Fibroblast of villous mesenchyme (primary cell): ENCODE measurements around the gene ETNK1. TPM values are rescaled to one million over a fixed set of nuclear protein-coding genes. Genes with fewer than 3 reads are reported as not detected.
"Not testable (repeated sequence)": the region's sequence is repeated elsewhere in the genome, so short reads cannot be mapped to it uniquely, and the experiment has no call there.

Experiments used
- DNase-seq: peaks from one replicate; pipeline ENCODE4 v3.0.0-alpha.2; 2010; ENCODE audit warnings: low read depth
- H3K4me3 ChIP-seq: 2 replicates; pipeline ENCODE4 v1.5.1; 2011; ENCODE audit warnings: low read depth, mild to moderate bottlenecking, low read length
- CTCF ChIP-seq: IDR thresholded peaks from 2 replicates; pipeline ENCODE4 v1.5.1; 2012; ENCODE audit warnings: low read depth, mild to moderate bottlenecking, low read length; ENCODE audit not compliant: insufficient read depth
- total RNA-seq: library from RNA; depleted of rRNA; stranded (reverse); fragments of >200 nt; gene quantifications from 2 replicates; pipeline ENCODE4 v1.2.3, GENCODE V29; 2012

ETNK1 gene
- total RNA-seq, 1 donor, result 70.8 TPM

DNA sequence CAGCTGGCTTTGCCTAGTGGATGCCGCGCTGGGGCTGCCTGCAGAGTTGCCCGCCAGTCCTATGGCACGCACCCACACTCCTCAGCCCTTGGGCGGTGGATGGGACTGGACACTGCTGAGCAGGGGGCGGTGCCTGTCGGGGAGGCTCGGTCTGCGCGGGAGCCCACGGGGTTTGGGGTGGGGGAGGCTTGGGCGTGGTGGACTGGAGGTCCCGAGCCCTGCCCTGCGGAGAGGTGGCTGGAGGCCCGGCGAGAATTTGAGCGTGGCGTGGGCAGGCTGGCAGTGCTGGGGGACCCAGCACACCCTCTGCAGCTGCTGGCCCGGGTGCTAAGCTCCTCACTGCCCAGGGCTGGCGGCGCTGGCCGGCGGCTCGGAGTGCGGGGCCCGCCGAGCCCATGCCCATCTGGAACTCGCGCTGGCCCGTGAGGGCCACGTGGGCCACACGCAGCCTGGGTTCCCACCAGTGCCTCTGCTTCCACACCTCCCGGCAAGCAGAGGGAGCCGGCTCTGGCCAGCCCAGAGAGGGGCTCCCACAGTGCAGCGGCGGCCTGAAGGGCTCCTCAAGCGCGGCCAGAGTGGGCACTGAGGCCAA, 68.1 kb downstream of the ETNK1 start:
- H3K4me3 ChIP-seq, result no peak overlapping the region
- TF ChIP-seq CTCF, result no peak
- DNase-seq, result no peak

DNA sequence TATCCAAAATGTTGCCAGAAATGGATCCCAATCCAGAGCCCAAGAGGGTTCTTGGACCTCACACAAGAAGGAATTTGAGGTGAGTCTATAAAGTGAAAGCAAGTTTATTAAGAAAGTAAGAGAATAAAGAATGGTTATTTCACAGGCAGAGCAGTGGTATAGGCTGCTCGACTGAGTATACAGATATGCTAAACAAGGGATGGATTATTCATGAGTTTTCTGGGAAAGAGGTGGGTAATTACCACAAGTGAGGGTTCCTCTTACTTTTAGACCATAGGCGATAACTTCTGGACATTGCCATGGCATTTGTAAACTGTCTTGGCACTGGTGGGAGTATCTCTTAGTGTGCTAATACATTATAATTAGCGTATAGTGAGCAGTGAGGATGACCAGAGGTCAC, 73.6 kb downstream of the ETNK1 start:
- no peak overlapping the region for H3K4me3 ChIP-seq
- DNase-seq, result no peak
- TF ChIP-seq CTCF, result no peak

DNA sequence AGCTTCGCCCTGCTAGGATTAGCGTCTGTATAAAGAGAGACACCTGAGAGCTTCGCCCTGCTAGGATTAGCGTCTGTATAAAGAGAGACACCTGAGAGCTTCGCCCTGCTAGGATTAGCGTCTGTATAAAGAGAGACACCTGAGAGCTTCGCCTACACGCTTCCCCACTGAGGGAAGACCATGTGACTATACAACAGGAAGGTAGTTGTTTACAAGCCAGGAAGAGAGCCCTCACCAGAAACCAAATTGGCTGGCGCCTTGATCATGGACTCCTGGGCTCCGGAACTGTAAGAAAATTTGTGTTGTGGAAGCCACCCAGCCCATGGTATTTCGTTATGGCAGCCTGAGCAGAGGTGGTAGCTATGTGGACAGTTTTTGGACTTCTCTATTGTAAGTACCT, 74.7 kb downstream of the ETNK1 start:
- not testable (repeated sequence) for DNase-seq, H3K4me3 ChIP-seq

GRCh38 chr12:22700106-22700505, 75.1 kb downstream of the ETNK1 start:
- no peak overlapping the region for H3K4me3 ChIP-seq
- no peak for TF ChIP-seq CTCF
- DNase-seq, result no peak

- not testable (repeated sequence) for H3K4me3 ChIP-seq, DNase-seq
Measured at GRCh38 chr12:22701216-22701809, 76.3 kb downstream of the ETNK1 start.

DNA sequence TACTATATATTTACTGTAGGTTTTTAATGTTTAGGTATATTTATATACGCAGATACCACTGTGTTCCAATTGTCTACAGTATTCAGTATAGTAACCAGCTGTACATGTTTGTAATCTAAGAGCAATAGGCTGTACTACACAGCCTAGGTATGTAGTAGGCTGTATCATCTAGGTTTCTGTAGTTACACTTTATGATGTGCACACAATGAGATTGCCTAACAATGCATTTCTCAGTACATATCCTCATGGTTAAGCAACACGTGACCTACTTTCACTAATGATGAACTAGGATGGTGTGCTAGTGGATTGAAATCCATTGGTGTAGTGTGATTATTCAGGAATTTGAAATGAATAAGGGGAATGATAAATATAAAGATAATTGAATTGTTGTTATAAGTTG, 77.7 kb downstream of the ETNK1 start:
- H3K4me3 ChIP-seq, result no peak overlapping the region
- no peak for DNase-seq
- no peak for TF ChIP-seq CTCF

DNA sequence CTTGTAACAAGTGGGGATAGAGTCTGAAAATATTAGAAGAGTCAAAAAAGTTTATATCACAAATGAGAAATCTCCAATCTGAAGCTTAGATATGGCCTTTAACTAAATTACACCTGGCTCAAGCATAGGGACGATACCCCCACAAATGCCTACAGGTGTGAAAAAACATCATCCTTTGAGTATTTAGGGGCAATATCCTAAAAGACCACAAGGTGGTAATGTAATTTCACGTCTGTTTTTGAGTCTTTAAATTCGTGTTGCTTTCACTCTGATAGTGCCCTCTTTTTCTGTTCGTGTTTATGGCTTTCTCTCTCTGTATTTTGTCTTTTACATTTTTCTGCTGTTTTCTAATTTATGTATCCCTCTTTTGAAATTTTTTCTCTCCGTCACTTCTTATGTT, 84.3 kb downstream of the ETNK1 start:
- no peak overlapping the region for H3K4me3 ChIP-seq
- peak; percentile 28 for DNase-seq

More for the DNA sequence above, 84.3 kb downstream of the ETNK1 start:
- peak; percentile 46 for TF ChIP-seq CTCF
